Hepatocyte (in vitro differentiated cells): ENCODE measurements around the gene PARD3B. TPM values are rescaled to one million over a fixed set of nuclear protein-coding genes. Genes with fewer than 3 reads are reported as not detected.

Experiments used
- DNase-seq: peaks from one replicate; pipeline ENCODE4 v3.0.0-alpha.2; 2016; ENCODE audit warnings: low spot score
- H2AFZ ChIP-seq: fragments of 200-600 bp; sonication (generic); 2 replicates; pipeline ENCODE4 v1.6.0; 2016; ENCODE audit warnings: antibody characterized with exemption, mild to moderate bottlenecking
- H3K27ac ChIP-seq: fragments of 200-600 bp; sonication (generic); 2 replicates; pipeline ENCODE4 v1.5.1; 2016; ENCODE audit warnings: mild to moderate bottlenecking
- H3K27me3 ChIP-seq: fragments of 200-600 bp; sonication (generic); 2 replicates; pipeline ENCODE4 v1.6.1; 2016
- H3K36me3 ChIP-seq: fragments of 200-600 bp; sonication (generic); replicated peaks from 2 replicates; pipeline ENCODE4 v1.5.1; 2016; ENCODE audit warnings: low read depth; ENCODE audit not compliant: insufficient read depth
- H3K4me1 ChIP-seq: fragments of 200-600 bp; sonication (generic); 2 replicates; pipeline ENCODE4 v1.5.1; 2016; ENCODE audit warnings: mild to moderate bottlenecking, moderate library complexity; ENCODE audit not compliant: insufficient read depth
- H3K4me2 ChIP-seq: fragments of 200-600 bp; sonication (generic); 2 replicates; pipeline ENCODE4 v1.6.0; 2016
- H3K4me3 ChIP-seq: fragments of 200-600 bp; sonication (generic); 2 replicates; pipeline ENCODE4 v1.5.1; 2016; ENCODE audit warnings: mild to moderate bottlenecking
- H3K79me2 ChIP-seq: fragments of 200-600 bp; sonication (generic); 2 replicates; pipeline ENCODE4 v1.6.0; 2017; ENCODE audit warnings: mild to moderate bottlenecking
- H3K9me2 ChIP-seq: fragments of 200-600 bp; sonication (generic); replicated peaks from 2 replicates; pipeline ENCODE4 v1.6.0; 2017; ENCODE audit warnings: mild to moderate bottlenecking; ENCODE audit not compliant: insufficient read depth
- H3K9me3 ChIP-seq: fragments of 200-600 bp; sonication (generic); 2 replicates; pipeline ENCODE4 v1.5.1; 2016; ENCODE audit warnings: low read depth, mild to moderate bottlenecking
- H4K20me1 ChIP-seq: fragments of 200-600 bp; sonication (generic); 2 replicates; pipeline ENCODE4 v1.6.0; 2016; ENCODE audit warnings: mild to moderate bottlenecking; ENCODE audit not compliant: insufficient read depth, poor library complexity, severe bottlenecking
- EZH2 ChIP-seq: fragments of 200-600 bp; sonication (generic); IDR thresholded peaks from 2 replicates; pipeline ENCODE4 v1.6.1; 2016; ENCODE audit warnings: antibody characterized with exemption, mild to moderate bottlenecking, borderline replicate concordance
- EZH2phosphoT487 ChIP-seq: fragments of 200-600 bp; sonication (generic); IDR thresholded peaks from one replicate; pipeline ENCODE4 v1.6.1; 2018; ENCODE audit warnings: antibody characterized with exemption, mild to moderate bottlenecking, low read depth, moderate library complexity; ENCODE audit not compliant: unreplicated experiment, severe bottlenecking
- WGBS: methylation state at CpG from one replicate; pipeline ENCODE4 v1.1.6; 2016; ENCODE audit warnings: low lambda C conversion rate; ENCODE audit errors: missing lambda C conversion rate; 5-methylcytosine and 5-hydroxymethylcytosine counted together
- polyA plus RNA-seq: library from polyadenylated mRNA; unstranded; fragments of >200 nt; fragmentation: Nextera tagmentation; extraction: Ambion mirVana; gene quantifications from 2 replicates; pipeline ENCODE4 v1.2.1, GENCODE V29; 2016
- total RNA-seq: library from RNA; depleted of rRNA; stranded (reverse); fragments of >200 nt; gene quantifications from 2 replicates; pipeline ENCODE4 v1.2.3, GENCODE V29; 2014
- TF ChIP-seq, protein P1 (sequence below): fragments of 200-600 bp; sonication (generic); IDR thresholded peaks from 2 replicates; pipeline ENCODE4 v1.5.1; 2016; ENCODE audit warnings: antibody characterized with exemption, mild to moderate bottlenecking; ENCODE audit not compliant: poor library complexity

The PARD3B gene
- total and polyA plus RNA-seq, 2 experiments from 2014 or later = 11.5 to 21.7 TPM

DNA sequence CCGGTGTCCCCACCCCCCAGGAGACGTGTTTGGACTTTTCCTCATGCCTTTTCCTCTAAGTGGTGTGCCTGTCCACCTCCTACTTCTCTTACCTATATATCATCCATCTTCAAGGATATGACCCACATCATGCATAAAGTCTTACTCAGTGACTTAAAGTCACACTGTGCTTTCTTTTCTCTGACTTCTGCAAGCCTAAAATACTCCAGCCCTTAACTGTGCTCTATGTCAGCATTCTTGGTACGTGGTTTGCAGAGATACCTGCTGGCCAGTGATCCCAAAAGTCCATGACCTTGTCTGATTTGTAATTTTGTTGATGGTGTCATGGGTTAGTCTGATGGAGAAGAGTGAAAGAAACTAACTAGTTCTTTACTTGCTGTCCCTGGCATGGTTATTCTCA is 743.4 kb downstream of the PARD3B start:
- no peaks in the 10 kb centered on the region for H3K36me3 ChIP-seq
- WGBS = 97% methylated on average over 3 of the region's 3 CpGs
- H3K9me2 ChIP-seq = no peaks in the 10 kb centered on the region
- no peak overlapping the region for H2AFZ ChIP-seq
- no peak overlapping the region for H3K4me3 ChIP-seq
- TF ChIP-seq, protein P1, sequence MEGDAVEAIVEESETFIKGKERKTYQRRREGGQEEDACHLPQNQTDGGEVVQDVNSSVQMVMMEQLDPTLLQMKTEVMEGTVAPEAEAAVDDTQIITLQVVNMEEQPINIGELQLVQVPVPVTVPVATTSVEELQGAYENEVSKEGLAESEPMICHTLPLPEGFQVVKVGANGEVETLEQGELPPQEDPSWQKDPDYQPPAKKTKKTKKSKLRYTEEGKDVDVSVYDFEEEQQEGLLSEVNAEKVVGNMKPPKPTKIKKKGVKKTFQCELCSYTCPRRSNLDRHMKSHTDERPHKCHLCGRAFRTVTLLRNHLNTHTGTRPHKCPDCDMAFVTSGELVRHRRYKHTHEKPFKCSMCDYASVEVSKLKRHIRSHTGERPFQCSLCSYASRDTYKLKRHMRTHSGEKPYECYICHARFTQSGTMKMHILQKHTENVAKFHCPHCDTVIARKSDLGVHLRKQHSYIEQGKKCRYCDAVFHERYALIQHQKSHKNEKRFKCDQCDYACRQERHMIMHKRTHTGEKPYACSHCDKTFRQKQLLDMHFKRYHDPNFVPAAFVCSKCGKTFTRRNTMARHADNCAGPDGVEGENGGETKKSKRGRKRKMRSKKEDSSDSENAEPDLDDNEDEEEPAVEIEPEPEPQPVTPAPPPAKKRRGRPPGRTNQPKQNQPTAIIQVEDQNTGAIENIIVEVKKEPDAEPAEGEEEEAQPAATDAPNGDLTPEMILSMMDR = no peak
- TF ChIP-seq EZH2phosphoT487 (no peak), EZH2 (no peak)
- no peaks in the 10 kb centered on the region for H3K27me3 ChIP-seq
- H3K79me2 ChIP-seq = no peaks in the 10 kb centered on the region
- H3K9me3 ChIP-seq = no peaks in the 10 kb centered on the region
- H3K4me1 ChIP-seq = no peaks in the 10 kb centered on the region
- H4K20me1 ChIP-seq = no peaks in the 10 kb centered on the region
- H3K27ac ChIP-seq = no peak overlapping the region
- no peak for DNase-seq
- no peak overlapping the region for H3K4me2 ChIP-seq

DNA sequence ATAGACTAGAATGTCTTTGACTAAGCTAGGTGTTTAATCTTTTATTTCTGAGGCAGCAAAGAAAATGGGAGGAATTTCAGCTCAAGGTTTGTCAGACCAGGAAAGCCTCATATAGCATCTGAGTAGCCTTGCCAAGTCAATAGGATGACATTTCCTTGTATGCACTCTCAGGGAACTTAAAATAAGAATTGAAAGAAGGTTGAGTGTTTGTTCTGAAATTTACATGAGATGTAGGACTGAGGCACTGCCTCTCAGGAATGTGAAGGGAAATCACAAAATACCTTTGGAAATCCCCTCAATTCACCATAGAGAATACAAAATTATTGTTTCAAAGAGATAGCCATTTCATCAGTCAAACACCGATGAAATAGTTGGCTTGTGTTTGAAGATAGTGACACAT is 745.0 kb downstream of the PARD3B start:
- 97% methylated on average over 1 of the region's 1 CpG for WGBS
- Histone ChIP-seq H3K9me2 (no peaks in the 10 kb centered on the region), H3K4me1 (no peaks in the 10 kb centered on the region), H2AFZ (no peak overlapping the region), H4K20me1 (no peaks in the 10 kb centered on the region), H3K36me3 (no peaks in the 10 kb centered on the region), H3K79me2 (no peaks in the 10 kb centered on the region), H3K27ac (no peak overlapping the region), H3K4me2 (no peak overlapping the region), H3K9me3 (no peaks in the 10 kb centered on the region), H3K27me3 (no peaks in the 10 kb centered on the region), H3K4me3 (no peak overlapping the region)
- DNase-seq = no peak
- TF ChIP-seq EZH2phosphoT487 (no peak), EZH2 (no peak)
- TF ChIP-seq, protein P1 = no peak

DNA sequence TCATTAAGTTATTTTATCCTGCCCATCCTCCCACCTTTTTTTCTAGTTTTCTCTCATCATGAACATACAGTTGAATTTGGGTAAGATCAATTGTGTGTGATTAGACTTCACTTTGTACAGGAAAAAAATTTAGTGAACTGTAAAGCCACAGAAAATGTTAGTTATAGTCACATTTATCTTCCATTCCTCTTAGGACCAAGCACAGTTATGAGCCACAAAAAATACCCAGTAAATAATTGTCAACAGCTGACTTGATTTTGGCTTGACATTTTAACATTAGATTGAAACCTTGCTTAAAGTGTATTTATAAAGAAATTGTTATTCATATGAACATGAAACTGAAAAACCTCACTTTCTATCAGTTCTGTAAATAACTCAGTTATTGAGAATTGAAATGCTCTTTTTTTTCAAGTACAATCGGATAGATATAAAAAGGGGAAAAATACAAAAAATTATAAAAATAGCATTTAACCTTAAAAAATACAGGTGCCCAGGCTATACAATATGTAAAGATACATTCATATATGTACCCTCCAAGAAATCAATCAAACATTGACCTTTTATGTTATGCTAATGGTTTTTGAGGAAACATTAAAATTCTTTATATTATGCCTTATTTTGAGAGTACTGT is 747.5 kb downstream of the PARD3B start:
- Histone ChIP-seq H3K4me1 (no peaks in the 10 kb centered on the region), H3K4me3 (no peak overlapping the region), H3K4me2 (no peak overlapping the region), H4K20me1 (no peaks in the 10 kb centered on the region), H3K27ac (no peak overlapping the region), H2AFZ (no peak overlapping the region), H3K27me3 (no peaks in the 10 kb centered on the region), H3K9me2 (no peaks in the 10 kb centered on the region), H3K36me3 (no peaks in the 10 kb centered on the region), H3K9me3 (no peaks in the 10 kb centered on the region), H3K79me2 (no peaks in the 10 kb centered on the region)
- no peak for DNase-seq
- no peak for TF ChIP-seq EZH2phosphoT487
- TF ChIP-seq EZH2 = no peak
- TF ChIP-seq, protein P1 = no peak
- 98% methylated on average over 1 of the region's 1 CpG for WGBS

DNA sequence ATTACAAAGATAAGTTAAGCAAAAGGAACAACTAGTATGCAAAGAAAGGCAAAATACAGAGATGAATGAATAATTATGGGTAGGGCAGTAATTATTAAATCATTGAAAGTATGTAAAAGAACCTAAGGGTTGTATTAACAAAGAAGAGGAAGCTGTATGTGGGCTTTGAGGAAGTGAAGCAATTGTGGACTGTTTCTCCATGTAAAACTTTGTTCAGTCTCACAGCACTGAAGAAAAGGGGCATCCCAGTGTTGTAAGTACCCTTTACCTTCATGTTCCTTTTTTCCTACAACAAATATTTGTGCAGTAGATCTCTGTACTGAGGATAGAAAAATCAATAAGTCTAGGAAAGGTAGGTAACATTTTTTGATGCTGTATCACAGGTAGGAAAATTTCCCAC is 748.3 kb downstream of the PARD3B start:
- Histone ChIP-seq H3K9me2 (no peaks in the 10 kb centered on the region), H3K27me3 (no peaks in the 10 kb centered on the region), H3K4me1 (no peaks in the 10 kb centered on the region), H3K9me3 (no peaks in the 10 kb centered on the region), H2AFZ (no peak overlapping the region), H4K20me1 (no peaks in the 10 kb centered on the region), H3K79me2 (no peaks in the 10 kb centered on the region), H3K36me3 (no peaks in the 10 kb centered on the region), H3K4me3 (no peak overlapping the region), H3K27ac (no peak overlapping the region), H3K4me2 (no peak overlapping the region)
- TF ChIP-seq EZH2phosphoT487 (no peak), EZH2 (no peak)
- TF ChIP-seq, protein P1 = no peak
- DNase-seq = no peak
